ENCODE data around the gene STAG3. TPM values are rescaled to one million over a fixed set of nuclear protein-coding genes. Genes with fewer than 3 reads are reported as not detected.
"Not testable (repeated sequence)": the region's sequence is repeated elsewhere in the genome, so short reads cannot be mapped to it uniquely, and the experiment has no call there.

Gene STAG3
- total RNA-seq, 2 experiments from 2014 or later: 24.7 to 28.3 TPM

GRCh38 chr7:100221767-100222444 is 44.2 kb downstream of the STAG3 start:
- Mint-ChIP-seq H3K27ac (peak overlapping the region; percentile 90), H3K4me3 (peak overlapping the region; percentile 96), H3K9me3 (ENCODE audit: low read depth) (no peaks in the 10 kb centered on the region), H3K27me3 (no peaks in the 10 kb centered on the region), H3K36me3 (ENCODE audit: low read depth) (peaks cover 55% of the 10 kb centered on the region), H3K4me1 (peaks cover 46% of the 10 kb centered on the region)
- intact Hi-C loops (cut with DNase I, micrococcal nuclease): loop anchor here (1.0 to 5.0 kb wide), 5 partner anchors 31 to 210 kb away; partner anchors contain the start of genes MEPCE (in 1 of the 2) and ZCWPW1 (in 1 of the 2)
- no peak for DNase-seq
- ATAC-seq: no peak
- ChIA-PET CTCF (interaction anchor here (0.6 to 2.2 kb wide), 3 partner anchors 90 to 391 kb away, joined by 4 to 10 read pairs (median 5); no protein-coding TSS in a partner anchor), POLR2A (interaction anchor here (0.5 to 1.1 kb wide), 3 partner anchors 62 to 123 kb away, joined by 3 to 5 read pairs (median 4); no protein-coding TSS in a partner anchor)

DNA sequence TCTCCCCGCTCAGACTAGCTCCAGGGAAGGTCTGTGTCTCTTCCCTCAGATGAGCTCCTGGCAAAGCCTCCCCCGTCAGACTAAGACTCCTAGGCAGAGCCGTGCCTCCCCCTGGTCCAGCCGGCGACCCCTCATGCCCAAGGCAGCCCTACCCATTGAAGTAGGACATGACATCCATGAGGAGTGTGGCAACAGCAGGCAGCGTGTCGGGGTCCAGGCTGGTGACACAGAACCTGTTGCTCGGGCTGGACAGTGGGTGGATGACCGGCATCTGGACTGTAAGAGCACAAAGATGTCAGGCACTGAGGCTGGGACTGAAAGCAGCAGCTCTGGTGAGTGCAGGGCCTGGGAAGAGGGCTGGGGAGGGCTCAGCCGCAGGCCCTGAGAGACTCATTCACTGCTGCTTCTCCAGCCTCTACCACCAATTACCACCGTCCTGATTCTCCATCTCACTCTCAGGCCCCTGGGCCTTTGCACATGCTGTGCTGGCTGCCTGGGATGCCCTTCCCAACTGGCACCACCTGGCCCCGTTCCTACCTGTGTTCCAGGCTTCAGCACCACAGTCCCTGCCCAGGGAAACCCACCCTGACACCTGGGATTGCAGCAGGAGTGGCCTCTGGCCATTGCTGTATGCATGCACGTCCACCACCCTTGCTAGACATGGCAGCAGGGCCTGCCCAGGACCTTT is 44.9 kb downstream of the STAG3 start:
- CTCF ChIA-PET: interaction anchor here (0.6 to 2.2 kb wide), 3 partner anchors 91 to 391 kb away, joined by 4 to 10 read pairs (median 5); no protein-coding TSS in a partner anchor
- intact Hi-C loops (cut with DNase I, micrococcal nuclease): loop anchor here (5.0 kb wide), 2 partner anchors 90 to 210 kb away; no protein-coding TSS in a partner anchor
- Mint-ChIP-seq H3K4me3 (peak overlapping the region; percentile 96), H3K27ac (peak overlapping the region; percentile 90), H3K36me3 (ENCODE audit: low read depth) (peaks cover 55% of the 10 kb centered on the region), H3K27me3 (no peaks in the 10 kb centered on the region), H3K9me3 (ENCODE audit: low read depth) (no peaks in the 10 kb centered on the region), H3K4me1 (peaks cover 39% of the 10 kb centered on the region)
- POLR2A ChIA-PET: interaction anchor here (0.6 to 1.1 kb wide), 2 partner anchors 93 to 123 kb away, joined by 3 to 4 read pairs; no protein-coding TSS in a partner anchor
- DNase-seq (no peak), ATAC-seq (no peak)

- Mint-ChIP-seq H3K4me3 (peak overlapping the region; percentile 96), H3K36me3 (ENCODE audit: low read depth) (peaks cover 55% of the 10 kb centered on the region), H3K27ac (peak overlapping the region; percentile 90), H3K4me1 (peaks cover 38% of the 10 kb centered on the region)
- H3K27me3 Mint-ChIP-seq; POLR2A ChIA-PET; DNase-seq; ATAC-seq; H3K9me3 Mint-ChIP-seq (ENCODE audit: low read depth): not testable (repeated sequence)
- intact Hi-C loops (cut with DNase I, micrococcal nuclease): loop anchor here (5.0 kb wide), 2 partner anchors 91 to 211 kb away; no protein-coding TSS in a partner anchor
- CTCF ChIA-PET: interaction anchor here (0.5 to 2.2 kb wide), 3 partner anchors 9 to 92 kb away, joined by 3 to 10 read pairs (median 3); no protein-coding TSS in a partner anchor
Measured at GRCh38 chr7:100223376-100223927, 45.7 kb downstream of the STAG3 start.

DNA sequence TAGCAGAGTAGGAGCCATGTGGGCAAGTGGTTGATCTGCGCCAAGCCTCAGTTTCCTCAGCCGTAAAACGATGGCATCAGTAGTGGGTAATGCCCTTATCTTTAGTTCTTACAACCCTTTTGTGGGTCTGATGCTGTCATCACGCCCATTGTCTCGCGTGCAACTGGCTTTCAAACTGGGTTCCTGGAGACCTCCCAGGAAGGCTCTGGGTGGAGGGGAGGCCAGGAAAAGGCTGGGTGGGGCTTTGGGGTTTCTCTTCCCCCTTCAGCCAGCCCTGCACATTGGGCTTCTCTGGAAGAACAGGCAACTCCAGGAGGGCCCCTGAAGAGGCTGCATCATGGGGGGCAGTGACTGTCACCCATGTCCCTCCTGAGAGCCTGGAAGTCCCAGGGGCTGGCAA is 47.2 kb downstream of the STAG3 start:
- ATAC-seq; CTCF ChIA-PET; DNase-seq; H3K27me3 Mint-ChIP-seq; POLR2A ChIA-PET; H3K9me3 Mint-ChIP-seq (ENCODE audit: low read depth); H3K4me3 Mint-ChIP-seq: not testable (repeated sequence)
- intact Hi-C loops (cut with DNase I, micrococcal nuclease): loop anchor here (5.0 kb wide), 2 partner anchors 93 to 213 kb away; no protein-coding TSS in a partner anchor
- H3K4me1 Mint-ChIP-seq: peaks cover 29% of the 10 kb centered on the region
- H3K36me3 Mint-ChIP-seq (ENCODE audit: low read depth): peaks cover 52% of the 10 kb centered on the region
- peak overlapping the region; percentile 8 for H3K27ac Mint-ChIP-seq

DNA sequence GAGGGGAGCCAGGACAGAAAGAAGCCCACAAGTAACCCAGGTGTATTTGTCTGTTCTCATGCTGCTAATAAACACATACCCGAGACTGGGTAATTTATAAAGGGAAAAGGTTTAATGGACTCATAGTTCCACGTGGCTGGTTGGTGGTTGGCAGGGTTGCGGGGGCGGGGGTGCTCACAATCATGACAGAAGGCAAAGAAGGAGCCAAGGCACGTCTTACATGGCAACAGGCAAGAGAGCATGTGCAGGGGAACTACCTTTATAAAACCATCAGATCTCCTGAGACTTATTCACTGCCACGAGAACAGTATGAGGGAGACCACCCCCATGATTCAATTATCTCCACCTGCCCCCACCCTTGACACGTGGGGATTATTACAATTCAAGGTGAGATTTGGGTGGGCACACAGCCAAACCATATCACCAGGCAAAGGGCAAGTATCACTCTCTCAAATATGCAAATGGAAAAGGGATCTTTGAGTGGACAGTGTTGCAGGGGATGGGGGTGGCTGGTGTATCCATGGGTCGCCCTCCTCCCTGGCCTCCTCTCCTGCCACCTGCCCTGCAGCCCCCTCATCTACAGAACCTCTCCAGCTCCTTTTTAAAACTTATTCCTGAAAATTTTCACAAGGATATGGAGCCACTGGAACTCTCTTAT is 57.1 kb downstream of the STAG3 start:
- peak; percentile 35 for ATAC-seq
- CTCF ChIA-PET: interaction anchor here (0.6 to 0.9 kb wide), 2 partner anchors 181 to 378 kb away, joined by 3 read pairs; partner anchors contain the start of gene MOSPD3
- H3K9me3 Mint-ChIP-seq (ENCODE audit: low read depth); POLR2A ChIA-PET; H3K27me3 Mint-ChIP-seq; intact Hi-C loops (cut with DNase I, micrococcal nuclease); H3K4me3 Mint-ChIP-seq: not testable (repeated sequence)
- Mint-ChIP-seq H3K36me3 (ENCODE audit: low read depth) (peaks cover 28% of the 10 kb centered on the region), H3K4me1 (peaks cover 19% of the 10 kb centered on the region), H3K27ac (peak overlapping the region; percentile 63)
- peak; percentile 77 for DNase-seq

DNA sequence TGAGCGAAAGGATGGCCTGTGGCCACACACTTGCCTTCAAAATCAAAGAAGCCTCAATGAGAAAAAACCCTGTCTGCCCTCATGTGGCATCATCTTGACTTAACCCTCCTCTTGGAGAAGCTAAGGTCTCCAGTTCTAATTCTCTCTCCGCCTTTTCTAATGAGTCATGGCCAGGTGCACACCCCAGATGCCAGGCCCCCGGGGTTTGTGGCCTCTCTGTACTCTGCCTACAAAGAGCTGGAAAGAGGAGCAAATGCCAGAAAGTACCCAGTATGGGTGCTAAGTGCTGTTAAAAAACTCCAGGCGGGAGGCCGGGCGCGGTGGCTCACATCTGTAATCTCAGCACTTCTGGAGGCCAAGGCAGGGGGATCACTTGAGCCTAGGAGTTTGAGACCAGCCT is 62.3 kb downstream of the STAG3 start:
- H3K9me3 Mint-ChIP-seq (ENCODE audit: low read depth); intact Hi-C loops (cut with DNase I, micrococcal nuclease); H3K4me3 Mint-ChIP-seq; POLR2A ChIA-PET; H3K27me3 Mint-ChIP-seq; H3K36me3 Mint-ChIP-seq (ENCODE audit: low read depth); CTCF ChIA-PET: not testable (repeated sequence)
- H3K4me1 Mint-ChIP-seq: peaks cover 33% of the 10 kb centered on the region
- peak; percentile 33 for DNase-seq
- ATAC-seq: peak; percentile 13
- H3K27ac Mint-ChIP-seq: peak overlapping the region; percentile 47

DNA sequence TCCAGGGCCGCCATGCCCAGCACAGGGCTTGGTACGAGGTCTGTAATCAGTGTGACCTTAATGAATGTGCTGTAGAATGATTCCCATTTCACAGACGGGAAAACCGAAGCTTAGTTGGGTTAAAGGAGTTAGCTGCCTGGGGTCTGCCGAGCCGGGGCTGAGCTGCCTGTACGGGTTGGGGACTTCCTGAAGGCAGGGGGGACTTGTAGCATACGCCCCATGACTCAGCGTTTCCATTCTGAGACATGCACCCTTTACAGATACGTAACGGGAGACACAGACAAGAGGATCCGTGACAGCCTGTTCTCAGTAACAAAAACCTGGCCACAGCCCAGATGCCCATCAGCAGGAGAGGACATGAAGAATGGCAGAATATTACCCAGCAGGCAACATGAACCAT is 65.7 kb downstream of the STAG3 start:
- H3K36me3 Mint-ChIP-seq (ENCODE audit: low read depth); CTCF ChIA-PET; intact Hi-C loops (cut with DNase I, micrococcal nuclease); POLR2A ChIA-PET; H3K27me3 Mint-ChIP-seq; H3K9me3 Mint-ChIP-seq (ENCODE audit: low read depth): not testable (repeated sequence)
- ATAC-seq (peak; percentile 91), DNase-seq (peak; percentile 86)
- Mint-ChIP-seq H3K27ac (peak overlapping the region; percentile 86), H3K4me3 (peak overlapping the region; percentile 7), H3K4me1 (peaks cover 29% of the 10 kb centered on the region)

GRCh38 chr7:100244988-100245605 is 67.4 kb downstream of the STAG3 start:
- ATAC-seq: not testable (repeated sequence)

GRCh38 chr7:100246121-100246864 is 68.6 kb downstream of the STAG3 start:
- POLR2A ChIA-PET; DNase-seq; ATAC-seq; intact Hi-C loops (cut with DNase I, micrococcal nuclease); H3K36me3 Mint-ChIP-seq (ENCODE audit: low read depth); CTCF ChIA-PET; H3K27me3 Mint-ChIP-seq; H3K9me3 Mint-ChIP-seq (ENCODE audit: low read depth); H3K4me3 Mint-ChIP-seq: not testable (repeated sequence)
- peak overlapping the region; percentile 0 for H3K27ac Mint-ChIP-seq
- H3K4me1 Mint-ChIP-seq: peaks cover 21% of the 10 kb centered on the region

More at GRCh38 chr7:100244988-100245605, 67.4 kb downstream of the STAG3 start:
- H3K36me3 Mint-ChIP-seq (ENCODE audit: low read depth); H3K4me3 Mint-ChIP-seq; CTCF ChIA-PET; DNase-seq; POLR2A ChIA-PET; H3K27me3 Mint-ChIP-seq; H3K9me3 Mint-ChIP-seq (ENCODE audit: low read depth); H3K27ac Mint-ChIP-seq; intact Hi-C loops (cut with DNase I, micrococcal nuclease): not testable (repeated sequence)
- H3K4me1 Mint-ChIP-seq: peaks cover 23% of the 10 kb centered on the region

DNA sequence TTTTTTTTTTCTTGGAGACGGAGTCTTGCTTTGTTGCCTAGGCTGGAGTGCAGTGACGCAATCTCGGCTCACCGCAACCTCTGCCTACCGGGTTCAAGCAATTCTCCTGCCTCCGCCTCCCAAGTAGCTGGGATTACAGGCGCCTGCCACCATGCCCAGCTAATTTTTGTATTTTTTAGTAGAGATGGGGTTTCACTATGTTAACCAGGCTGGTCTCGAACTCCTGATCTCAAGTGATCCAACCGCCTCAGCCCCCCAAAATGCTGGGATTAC is 69.1 kb downstream of the STAG3 start:
- ATAC-seq; H3K27ac Mint-ChIP-seq; H3K9me3 Mint-ChIP-seq (ENCODE audit: low read depth); intact Hi-C loops (cut with DNase I, micrococcal nuclease); H3K27me3 Mint-ChIP-seq; DNase-seq; POLR2A ChIA-PET; H3K4me3 Mint-ChIP-seq; H3K36me3 Mint-ChIP-seq (ENCODE audit: low read depth); CTCF ChIA-PET: not testable (repeated sequence)
- H3K4me1 Mint-ChIP-seq: peaks cover 21% of the 10 kb centered on the region
